GDM1 (cell line): ENCODE data around the gene TARS2.

ENCODE experiments used
- DNase-seq: peaks from one replicate; lab custom pipeline; 2025; lab: John Stamatoyannopoulos, UW

The TARS2 gene

DNA sequence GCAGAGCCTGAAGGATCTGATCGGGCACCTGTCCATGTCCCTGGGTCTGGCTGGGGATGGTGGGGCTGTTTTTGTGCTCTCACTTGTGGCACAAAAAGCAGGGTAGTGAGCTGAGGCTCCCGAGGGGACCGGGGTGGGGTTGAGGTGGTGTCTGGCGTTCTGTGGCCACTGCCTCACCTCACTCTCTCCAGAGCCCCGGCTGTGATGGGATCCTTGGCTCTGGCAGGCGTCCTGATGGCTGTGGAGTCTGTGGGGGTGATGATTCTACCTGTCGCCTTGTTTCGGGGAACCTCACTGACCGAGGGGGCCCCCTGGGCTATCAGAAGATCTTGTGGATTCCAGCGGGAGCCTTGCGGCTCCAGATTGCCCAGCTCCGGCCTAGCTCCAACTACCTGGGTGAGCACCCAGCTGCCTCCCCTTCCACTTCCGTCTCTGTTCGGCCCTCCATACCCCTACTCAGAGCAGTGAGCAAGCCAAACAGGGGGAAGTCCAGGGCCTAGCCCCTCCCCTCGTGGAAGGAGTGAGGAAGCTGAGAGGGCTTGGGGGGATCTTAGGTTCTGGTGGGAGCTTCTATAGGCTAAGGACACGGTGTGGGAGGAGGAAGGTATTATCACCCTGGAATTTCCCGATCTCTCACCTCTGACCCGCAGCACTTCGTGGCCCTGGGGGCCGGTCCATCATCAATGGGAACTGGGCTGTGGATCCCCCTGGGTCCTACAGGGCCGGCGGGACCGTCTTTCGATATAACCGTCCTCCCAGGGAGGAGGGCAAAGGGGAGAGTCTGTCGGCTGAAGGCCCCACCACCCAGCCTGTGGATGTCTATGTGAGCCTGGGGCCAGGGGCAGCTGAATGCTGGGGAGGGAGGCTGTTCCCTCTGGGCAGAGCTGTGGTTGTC, 69.0 kb downstream of the TARS2 start:
- DNase-seq, result no peak

DNA sequence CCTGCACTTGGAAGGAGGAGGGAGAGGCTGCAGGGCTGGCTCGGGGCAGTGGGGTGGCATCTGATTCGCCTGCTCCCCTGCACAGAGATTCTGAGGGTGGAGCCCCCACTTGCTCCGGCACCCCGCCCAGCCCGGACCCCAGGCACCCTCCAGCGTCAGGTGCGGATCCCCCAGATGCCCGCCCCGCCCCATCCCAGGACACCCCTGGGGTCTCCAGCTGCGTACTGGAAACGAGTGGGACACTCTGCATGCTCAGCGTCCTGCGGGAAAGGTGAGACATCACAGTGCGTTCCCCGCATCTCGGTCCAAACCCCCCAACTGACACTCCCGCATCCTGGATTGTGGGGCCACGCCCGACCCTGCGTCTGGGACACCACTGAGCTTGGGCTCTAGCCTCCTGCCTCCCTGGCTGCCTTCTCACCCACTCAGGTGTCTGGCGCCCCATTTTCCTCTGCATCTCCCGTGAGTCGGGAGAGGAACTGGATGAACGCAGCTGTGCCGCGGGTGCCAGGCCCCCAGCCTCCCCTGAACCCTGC, 69.9 kb downstream of the TARS2 start:
- no peak for DNase-seq
